ENCODE results near the gene SLC17A7. TPM values are rescaled to one million over a fixed set of nuclear protein-coding genes. Genes with fewer than 3 reads are reported as not detected.

The SLC17A7 gene
- total and polyA plus RNA-seq, 2 donors (not counting 1 experiment from before 2014, with no cell fraction given): 0.08 to 0.33 TPM

DNA sequence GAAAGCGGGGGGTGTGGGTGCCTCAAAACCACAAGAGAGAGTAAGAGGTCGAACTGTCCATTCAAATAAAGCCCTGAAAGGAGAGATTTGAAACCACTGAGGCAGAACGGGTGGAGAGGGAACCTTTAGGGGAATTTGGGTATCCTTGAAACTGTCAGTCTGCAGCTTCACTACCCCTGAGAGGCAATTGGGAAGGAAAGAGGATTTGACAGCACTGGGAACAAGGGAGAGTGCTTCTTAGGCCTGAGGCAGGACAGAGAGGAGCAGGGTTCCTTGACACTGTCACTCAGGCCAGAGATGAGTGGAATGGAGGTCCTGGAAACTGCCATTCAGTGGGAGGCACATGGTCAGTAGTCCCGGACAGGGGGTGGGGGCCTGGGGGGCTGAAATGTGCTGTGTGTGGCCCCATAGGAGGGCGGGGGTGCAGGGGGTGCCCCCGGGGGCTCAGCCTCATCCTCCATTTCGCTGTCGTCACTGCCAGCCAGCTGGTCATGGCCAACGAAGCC is 11.1 kb downstream of the SLC17A7 start:
- TF ChIP-seq CTCF (conservative IDR thresholded peaks at IDR 0.05 in 1 of 2, IDR thresholded peaks at IDR 0.05 in 1 of 2; ENCODE audit: low read depth in 1 of 2, low read length in 2 of 2) (no peak), EZH2 (IDR thresholded peaks at IDR 0.05; ENCODE audit: low read length, missing control alignments) (no peak)
- no peaks in the 10 kb centered on the region for H3K9me3 ChIP-seq (ENCODE audit: control insufficient read depth, insufficient read depth, low read depth, low read length)

DNA sequence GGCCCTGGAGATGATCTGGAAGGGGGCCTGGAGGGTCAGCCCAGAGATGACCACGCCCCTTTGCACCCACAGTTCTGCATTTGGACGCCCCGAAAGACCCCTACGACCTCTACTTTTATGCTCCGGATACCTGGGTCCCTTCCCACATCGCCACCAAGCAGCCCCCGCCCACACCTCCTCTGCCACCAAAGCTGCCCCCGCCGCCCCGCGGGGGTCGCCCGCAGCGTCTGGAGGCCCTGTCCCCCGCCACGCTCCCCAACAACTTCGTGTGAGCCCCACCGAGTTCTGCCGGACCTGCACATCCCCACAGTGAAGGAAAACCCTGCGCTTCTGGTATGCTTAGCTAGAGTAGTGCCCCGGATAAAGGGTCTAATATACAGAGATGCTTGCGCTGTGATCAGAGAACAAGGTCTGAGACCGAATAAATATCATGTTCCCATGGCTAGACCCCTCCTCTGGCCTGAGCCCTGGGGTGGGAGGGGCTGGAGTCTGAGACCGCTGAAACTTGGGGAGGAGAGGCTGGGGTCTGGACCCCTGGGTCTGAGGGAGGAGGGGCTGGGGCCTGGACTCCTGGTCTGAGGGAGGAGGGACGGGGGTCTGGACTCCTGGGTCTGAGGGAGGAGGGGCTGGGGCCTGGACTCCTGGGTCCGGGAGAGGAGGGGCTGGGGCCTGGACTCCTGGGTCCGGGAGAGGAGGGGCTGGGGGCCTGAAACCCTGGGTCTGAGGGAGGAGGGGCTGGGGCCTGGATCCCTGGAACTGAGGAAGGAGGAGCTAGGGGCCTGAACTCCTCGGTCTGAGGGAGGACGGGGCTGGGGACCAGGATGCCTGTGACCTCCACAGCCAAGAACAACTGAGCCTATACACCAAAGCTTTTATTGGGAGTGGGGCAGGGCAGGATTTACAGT is 12.5 kb downstream of the SLC17A7 start:
- no peak for TF ChIP-seq EZH2 (IDR thresholded peaks at IDR 0.05; ENCODE audit: low read length, missing control alignments)
- TF ChIP-seq CTCF (conservative IDR thresholded peaks at IDR 0.05 in 1 of 2, IDR thresholded peaks at IDR 0.05 in 1 of 2; ENCODE audit: low read depth in 1 of 2, low read length in 2 of 2): no peak
- no peak overlapping the region for H2AFZ ChIP-seq (ENCODE audit: low read length)

More for the DNA sequence above, 11.1 kb downstream of the SLC17A7 start:
- H3K4me1 ChIP-seq (ENCODE audit: control insufficient read depth, extremely low read depth, insufficient read depth, low read length): no peaks in the 10 kb centered on the region
- H3K27me3 ChIP-seq (ENCODE audit: control insufficient read depth, insufficient read depth, low read length): peaks cover 81% of the 10 kb centered on the region
- H3K36me3 ChIP-seq (ENCODE audit: control insufficient read depth, insufficient read depth, low read length): no peaks in the 10 kb centered on the region
- H4K20me1 ChIP-seq (ENCODE audit: control insufficient read depth, extremely low read depth, insufficient read depth, low read length): no peaks in the 10 kb centered on the region
- no peak overlapping the region for H3K4me3 ChIP-seq (replicated peaks in 1 of 4; ENCODE audit: control extremely low read depth in 1 of 4, insufficient read depth in 1 of 4, low read depth in 3 of 4, low read length in 4 of 4)
- H2AFZ ChIP-seq (ENCODE audit: low read length): no peak overlapping the region
- no peak for DNase-seq (ENCODE audit: low read depth in 2 of 2)
- H3K79me2 ChIP-seq (ENCODE audit: control insufficient read depth, insufficient read depth, low read length): no peaks in the 10 kb centered on the region
- no peak overlapping the region for H3K9ac ChIP-seq (ENCODE audit: insufficient read depth, low read length)
- no peak overlapping the region for H3K4me2 ChIP-seq (ENCODE audit: extremely low read depth, insufficient read depth, low read length)
- H3K27ac ChIP-seq (ENCODE audit: insufficient read depth, low read length): no peak overlapping the region

GRCh38 chr19:49427855-49428546 is 13.3 kb downstream of the SLC17A7 start:
- H3K9ac ChIP-seq (ENCODE audit: insufficient read depth, low read length): no peak overlapping the region
- peak; percentile 96 for TF ChIP-seq EZH2 (IDR thresholded peaks at IDR 0.05; ENCODE audit: low read length, missing control alignments)
- no peak for TF ChIP-seq CTCF (conservative IDR thresholded peaks at IDR 0.05 in 1 of 2, IDR thresholded peaks at IDR 0.05 in 1 of 2; ENCODE audit: low read depth in 1 of 2, low read length in 2 of 2)
- H4K20me1 ChIP-seq (ENCODE audit: control insufficient read depth, extremely low read depth, insufficient read depth, low read length): no peaks in the 10 kb centered on the region
- no peak overlapping the region for H2AFZ ChIP-seq (ENCODE audit: low read length)
- H3K4me1 ChIP-seq (ENCODE audit: control insufficient read depth, extremely low read depth, insufficient read depth, low read length): no peaks in the 10 kb centered on the region
- H3K4me3 ChIP-seq (replicated peaks in 1 of 4; ENCODE audit: control extremely low read depth in 1 of 4, insufficient read depth in 1 of 4, low read depth in 3 of 4, low read length in 4 of 4): no peak overlapping the region
- H3K27me3 ChIP-seq (ENCODE audit: control insufficient read depth, insufficient read depth, low read length): peaks cover 82% of the 10 kb centered on the region
- H3K4me2 ChIP-seq (ENCODE audit: extremely low read depth, insufficient read depth, low read length): no peak overlapping the region
- no peaks in the 10 kb centered on the region for H3K9me3 ChIP-seq (ENCODE audit: control insufficient read depth, insufficient read depth, low read depth, low read length)
- no peaks in the 10 kb centered on the region for H3K79me2 ChIP-seq (ENCODE audit: control insufficient read depth, insufficient read depth, low read length)
- H3K27ac ChIP-seq (ENCODE audit: insufficient read depth, low read length): no peak overlapping the region
- DNase-seq (ENCODE audit: low read depth in 2 of 2): no peak
- no peaks in the 10 kb centered on the region for H3K36me3 ChIP-seq (ENCODE audit: control insufficient read depth, insufficient read depth, low read length)

More for the DNA sequence above, 12.5 kb downstream of the SLC17A7 start:
- DNase-seq (ENCODE audit: low read depth in 2 of 2): no peak
- no peaks in the 10 kb centered on the region for H3K9me3 ChIP-seq (ENCODE audit: control insufficient read depth, insufficient read depth, low read depth, low read length)
- no peak overlapping the region for H3K4me3 ChIP-seq (replicated peaks in 1 of 4; ENCODE audit: control extremely low read depth in 1 of 4, insufficient read depth in 1 of 4, low read depth in 3 of 4, low read length in 4 of 4)
- no peaks in the 10 kb centered on the region for H4K20me1 ChIP-seq (ENCODE audit: control insufficient read depth, extremely low read depth, insufficient read depth, low read length)
- H3K27ac ChIP-seq (ENCODE audit: insufficient read depth, low read length): no peak overlapping the region
- H3K36me3 ChIP-seq (ENCODE audit: control insufficient read depth, insufficient read depth, low read length): no peaks in the 10 kb centered on the region
- no peak overlapping the region for H3K9ac ChIP-seq (ENCODE audit: insufficient read depth, low read length)
- H3K4me1 ChIP-seq (ENCODE audit: control insufficient read depth, extremely low read depth, insufficient read depth, low read length): no peaks in the 10 kb centered on the region
- peaks cover 82% of the 10 kb centered on the region for H3K27me3 ChIP-seq (ENCODE audit: control insufficient read depth, insufficient read depth, low read length)
- no peak overlapping the region for H3K4me2 ChIP-seq (ENCODE audit: extremely low read depth, insufficient read depth, low read length)
- no peaks in the 10 kb centered on the region for H3K79me2 ChIP-seq (ENCODE audit: control insufficient read depth, insufficient read depth, low read length)

Data from fibroblast of lung (primary cell).